IPS-18a (cell line): Measurements from ENCODE around the gene ANO2.

Source experiments
- H3K27ac ChIP-seq: one replicate; pipeline ENCODE4 v1.5.1; 2013; ENCODE audit warnings: low read length
- H3K27me3 ChIP-seq: one replicate; pipeline ENCODE4 v1.6.1; 2013; ENCODE audit warnings: mild to moderate bottlenecking, low read length; ENCODE audit not compliant: control insufficient read depth, insufficient read depth
- H3K36me3 ChIP-seq: one replicate; pipeline ENCODE4 v1.6.1; 2013; ENCODE audit warnings: low read depth, low read length; ENCODE audit not compliant: control insufficient read depth
- H3K4me1 ChIP-seq: one replicate; pipeline ENCODE4 v1.6.1; 2013; ENCODE audit warnings: low read depth, low read length; ENCODE audit not compliant: control insufficient read depth
- H3K4me3 ChIP-seq: one replicate; pipeline ENCODE4 v1.5.1; 2013; ENCODE audit warnings: low read length
- H3K9ac ChIP-seq: one replicate; pipeline ENCODE4 v1.6.1; 2013; ENCODE audit warnings: mild to moderate bottlenecking, low read length, moderate library complexity
- H3K9me3 ChIP-seq: one replicate; pipeline ENCODE4 v1.6.1; 2013; ENCODE audit warnings: low read depth, low read length; ENCODE audit not compliant: control insufficient read depth

The ANO2 gene

DNA sequence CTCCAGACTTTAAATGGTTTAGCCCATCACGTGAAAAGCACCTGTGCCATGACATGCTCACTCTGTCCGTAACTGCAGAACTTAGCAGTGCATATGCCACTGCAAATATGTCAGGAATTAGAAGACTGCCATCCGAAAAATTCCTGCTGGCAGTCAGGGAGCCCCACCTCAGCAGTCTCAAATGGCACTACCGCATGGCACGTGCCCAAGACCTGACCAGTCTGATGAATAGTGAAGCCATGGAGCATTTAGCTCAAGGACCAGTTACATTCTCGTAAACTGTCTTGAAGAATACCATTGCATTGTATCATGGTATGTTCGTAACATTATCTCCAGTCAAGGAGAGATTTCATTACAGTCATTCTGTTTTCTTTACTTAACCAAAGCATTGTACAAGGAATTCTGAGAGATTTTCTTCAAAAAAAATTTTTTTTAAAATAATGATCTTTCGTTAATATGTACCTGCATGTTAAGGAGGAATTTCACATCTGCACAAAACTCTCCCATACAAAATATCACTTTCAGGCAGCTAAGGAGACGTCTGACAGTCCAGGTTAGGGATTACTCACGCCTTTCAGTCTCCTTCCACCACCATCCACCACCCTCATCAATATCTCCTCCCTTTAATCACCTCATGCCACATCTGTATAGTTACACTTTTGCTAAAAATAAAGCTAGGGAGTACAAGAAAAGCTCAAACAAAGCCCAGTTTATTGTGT is 138.5 kb downstream of the ANO2 start:
- H3K27me3 ChIP-seq: no peaks in the 10 kb centered on the region
- H3K27ac ChIP-seq: no peak overlapping the region
- H3K9me3 ChIP-seq: no peaks in the 10 kb centered on the region
- H3K4me3 ChIP-seq: no peak overlapping the region
- no peaks in the 10 kb centered on the region for H3K4me1 ChIP-seq
- no peak overlapping the region for H3K9ac ChIP-seq
- no peaks in the 10 kb centered on the region for H3K36me3 ChIP-seq

DNA sequence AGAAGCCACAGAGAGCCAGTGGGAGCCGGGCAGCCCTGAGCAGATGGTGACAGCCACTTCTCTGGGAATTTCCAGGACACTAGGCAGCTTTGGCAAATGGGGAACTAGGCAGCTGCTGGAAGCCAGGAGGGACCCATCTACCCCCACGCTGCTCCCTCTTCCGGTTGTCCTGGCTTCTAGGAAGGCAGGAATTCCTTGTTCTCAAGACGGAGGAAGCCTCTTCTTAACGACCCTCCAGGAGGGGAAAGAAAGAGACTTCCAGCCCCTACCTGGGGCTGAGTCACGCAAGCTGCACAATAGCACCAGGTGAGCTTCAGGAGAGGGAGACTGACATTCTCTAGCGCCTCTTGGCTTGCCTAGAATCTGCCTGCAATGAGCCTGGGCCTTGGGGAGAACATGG is 141.5 kb downstream of the ANO2 start:
- no peaks in the 10 kb centered on the region for H3K36me3 ChIP-seq
- no peak overlapping the region for H3K9ac ChIP-seq
- no peaks in the 10 kb centered on the region for H3K9me3 ChIP-seq
- no peaks in the 10 kb centered on the region for H3K4me1 ChIP-seq
- H3K4me3 ChIP-seq: no peak overlapping the region
- no peaks in the 10 kb centered on the region for H3K27me3 ChIP-seq
- H3K27ac ChIP-seq: no peak overlapping the region

DNA sequence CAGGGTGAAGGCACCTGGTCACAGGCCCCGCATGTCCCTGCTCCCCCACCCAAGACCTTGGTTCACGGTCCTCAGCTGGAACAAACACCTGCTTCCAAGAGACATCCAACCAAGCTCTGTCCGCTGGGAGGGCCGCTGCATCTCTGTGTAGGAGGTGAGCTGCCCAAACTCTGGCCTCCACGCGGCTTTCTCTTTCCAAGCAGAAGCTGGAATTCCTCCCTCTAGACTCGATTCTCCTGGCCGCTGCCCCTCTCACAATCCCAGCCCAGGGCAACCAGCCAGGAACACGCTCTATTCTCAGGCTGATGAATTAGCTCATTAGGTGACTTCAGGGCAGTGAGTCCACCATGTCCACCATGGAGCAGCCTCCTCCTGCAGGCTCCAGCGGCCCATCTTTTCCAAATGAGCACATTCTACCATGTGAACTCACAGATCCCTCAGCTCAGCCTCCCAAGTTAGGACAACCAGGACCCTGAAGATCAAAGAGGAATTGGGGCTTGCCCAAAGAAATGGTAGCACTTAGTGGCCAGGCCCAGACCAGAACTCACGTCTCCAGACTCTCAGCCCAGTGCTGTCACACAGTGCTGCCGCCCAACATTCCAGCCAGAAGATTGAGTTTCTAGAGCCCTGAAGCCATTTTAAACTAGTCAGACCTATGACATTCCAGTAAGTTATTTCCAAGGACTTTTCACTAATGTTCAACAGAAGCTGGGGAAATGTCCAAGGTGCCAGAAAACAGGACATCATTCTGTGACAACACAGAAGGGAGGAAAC is 146.6 kb downstream of the ANO2 start:
- no peak overlapping the region for H3K4me3 ChIP-seq
- no peaks in the 10 kb centered on the region for H3K27me3 ChIP-seq
- no peak overlapping the region for H3K27ac ChIP-seq
- no peaks in the 10 kb centered on the region for H3K4me1 ChIP-seq
- no peaks in the 10 kb centered on the region for H3K9me3 ChIP-seq
- H3K36me3 ChIP-seq: no peaks in the 10 kb centered on the region
- no peak overlapping the region for H3K9ac ChIP-seq

DNA sequence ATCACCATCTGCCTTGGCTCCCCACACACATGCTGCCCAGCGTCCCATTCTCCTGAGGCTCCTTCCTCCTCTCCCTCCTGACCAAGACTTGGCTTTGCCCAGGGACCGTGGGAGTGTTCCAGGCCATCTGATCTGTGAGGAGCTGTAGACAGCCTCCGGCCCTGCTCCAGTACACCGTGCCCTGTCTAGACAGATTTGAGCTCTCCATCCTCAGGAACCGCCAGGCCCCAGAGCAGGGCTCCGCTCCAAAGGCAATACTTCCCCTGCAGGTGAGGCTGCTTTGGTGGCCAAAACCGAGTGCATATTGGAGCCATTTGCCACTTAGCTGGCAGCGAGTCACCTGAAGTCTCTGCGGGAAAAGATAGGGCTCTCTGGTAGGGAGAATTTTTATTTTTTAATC is 147.4 kb downstream of the ANO2 start:
- Histone ChIP-seq H3K4me1 (no peaks in the 10 kb centered on the region), H3K36me3 (no peaks in the 10 kb centered on the region), H3K27me3 (no peaks in the 10 kb centered on the region), H3K9me3 (no peaks in the 10 kb centered on the region), H3K27ac (no peak overlapping the region), H3K9ac (no peak overlapping the region), H3K4me3 (no peak overlapping the region)

DNA sequence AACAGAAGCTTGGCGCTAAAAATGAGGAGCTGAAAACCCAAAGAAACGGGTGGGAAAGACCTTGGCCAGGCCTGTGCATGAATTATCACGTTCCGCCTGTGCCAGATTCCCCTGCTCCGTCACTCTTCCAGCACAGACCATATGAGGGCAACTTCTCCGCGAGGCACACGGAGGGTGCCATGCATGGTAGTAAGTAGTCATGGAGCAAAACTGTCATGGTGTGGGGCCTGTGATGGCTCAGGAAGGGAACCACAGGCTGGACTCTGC is 148.2 kb downstream of the ANO2 start:
- Histone ChIP-seq H3K4me1 (no peaks in the 10 kb centered on the region), H3K9ac (no peak overlapping the region), H3K36me3 (no peaks in the 10 kb centered on the region), H3K27ac (no peak overlapping the region), H3K4me3 (no peak overlapping the region), H3K9me3 (no peaks in the 10 kb centered on the region), H3K27me3 (no peaks in the 10 kb centered on the region)

DNA sequence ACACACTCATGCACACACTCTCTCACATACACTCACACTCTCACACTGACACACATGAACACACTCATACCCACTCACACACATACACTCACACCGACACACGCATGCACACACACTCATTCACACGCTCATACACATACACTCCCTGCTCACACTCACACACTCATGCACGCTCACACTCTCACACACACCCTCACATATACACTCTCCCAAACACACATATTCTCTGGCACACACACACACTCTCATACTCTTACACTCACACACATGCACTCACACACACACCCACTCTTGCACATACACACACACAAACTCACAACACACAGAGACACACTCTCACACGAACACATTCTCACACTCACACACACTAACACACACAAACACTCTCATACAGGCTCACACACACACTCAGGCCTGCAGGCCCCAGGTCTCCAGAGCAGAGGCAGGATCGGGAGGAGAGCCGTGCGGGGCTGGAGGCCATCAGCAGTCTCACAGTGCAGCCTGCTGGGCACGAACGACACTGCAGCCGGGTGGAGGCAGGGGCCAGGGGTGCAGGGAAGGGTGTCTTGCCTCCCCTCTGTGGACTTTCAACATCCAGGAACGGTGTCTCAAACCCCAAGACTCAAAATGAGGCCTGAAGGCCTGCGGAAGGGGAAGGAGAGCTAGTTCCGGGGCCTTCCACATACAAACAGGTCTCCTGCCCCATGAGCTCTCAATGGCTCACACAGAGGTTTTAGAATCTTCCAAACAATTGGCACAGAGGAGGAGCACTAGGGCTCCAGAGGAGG is 148.7 kb downstream of the ANO2 start:
- Histone ChIP-seq H3K36me3 (no peaks in the 10 kb centered on the region), H3K9me3 (no peaks in the 10 kb centered on the region), H3K27ac (no peak overlapping the region), H3K27me3 (no peaks in the 10 kb centered on the region), H3K9ac (no peak overlapping the region), H3K4me3 (no peak overlapping the region), H3K4me1 (no peaks in the 10 kb centered on the region)

DNA sequence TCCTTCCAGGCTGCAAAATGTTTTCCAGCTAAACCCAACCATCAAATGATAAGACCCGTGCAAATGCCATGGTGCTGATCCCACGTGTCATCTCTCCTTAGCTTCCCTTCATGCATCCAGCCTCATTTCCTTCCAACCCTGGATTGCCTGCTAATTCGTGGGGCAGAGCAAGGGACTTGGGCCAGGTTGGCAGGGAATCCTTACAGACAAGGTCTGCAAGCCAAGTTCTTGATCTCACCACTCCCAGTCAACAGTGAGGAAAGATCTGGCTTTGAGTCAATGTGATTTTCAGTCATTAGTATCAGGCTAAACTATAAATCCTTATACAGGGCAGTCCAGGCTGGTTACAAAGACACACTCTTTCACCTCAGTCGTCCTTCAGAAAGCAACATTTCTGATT is 150.9 kb downstream of the ANO2 start:
- no peaks in the 10 kb centered on the region for H3K27me3 ChIP-seq
- no peaks in the 10 kb centered on the region for H3K36me3 ChIP-seq
- H3K27ac ChIP-seq: no peak overlapping the region
- no peak overlapping the region for H3K4me3 ChIP-seq
- H3K9ac ChIP-seq: no peak overlapping the region
- no peaks in the 10 kb centered on the region for H3K4me1 ChIP-seq
- H3K9me3 ChIP-seq: no peaks in the 10 kb centered on the region

DNA sequence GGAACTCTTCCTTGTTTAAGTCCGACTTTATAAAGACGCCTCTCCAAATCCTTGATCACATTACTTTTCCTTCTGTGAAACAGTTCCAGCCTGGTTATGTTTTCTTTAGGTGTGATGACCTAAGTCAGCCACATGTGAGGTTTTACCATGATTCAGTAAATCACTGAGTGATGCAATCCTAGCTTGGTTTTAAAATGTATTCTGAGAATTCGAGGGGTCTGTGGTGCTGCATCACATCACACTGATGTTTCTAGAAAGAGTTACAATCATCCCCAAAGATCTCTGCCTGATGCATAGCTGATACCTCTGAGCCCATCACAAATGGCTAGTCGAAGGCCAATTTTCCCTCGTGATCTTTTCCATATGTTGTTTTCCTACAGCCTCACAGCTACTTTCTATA is 152.7 kb downstream of the ANO2 start:
- Histone ChIP-seq H3K4me3 (no peak overlapping the region), H3K27me3 (no peaks in the 10 kb centered on the region), H3K27ac (no peak overlapping the region), H3K9ac (no peak overlapping the region), H3K4me1 (no peaks in the 10 kb centered on the region), H3K9me3 (no peaks in the 10 kb centered on the region), H3K36me3 (no peaks in the 10 kb centered on the region)

DNA sequence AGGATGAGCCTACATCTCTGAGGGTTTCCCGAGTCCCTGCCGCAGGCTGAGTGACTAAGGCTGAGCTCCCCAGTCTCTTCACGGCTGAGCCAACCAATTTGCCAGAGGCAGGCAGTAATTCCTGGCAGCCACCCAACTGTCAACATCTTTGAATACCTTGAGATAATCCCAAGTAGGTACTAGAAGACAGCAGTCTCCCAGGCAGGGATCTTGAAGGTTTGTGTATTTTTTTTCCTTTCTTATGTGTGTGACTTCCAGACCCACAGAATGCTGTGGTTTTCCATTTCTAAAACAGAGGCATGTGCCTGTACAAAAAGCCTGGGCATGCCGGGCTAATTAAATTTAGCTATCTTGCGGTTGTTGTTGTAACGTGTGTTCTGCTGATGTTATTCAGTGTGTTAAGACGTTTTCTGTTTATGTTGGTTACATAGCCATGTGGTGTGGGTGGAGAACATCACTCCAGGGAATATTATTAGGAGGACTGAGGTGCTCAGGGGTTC is 155.5 kb downstream of the ANO2 start:
- Histone ChIP-seq H3K4me3 (no peak overlapping the region), H3K4me1 (no peaks in the 10 kb centered on the region), H3K36me3 (no peaks in the 10 kb centered on the region), H3K9ac (no peak overlapping the region), H3K9me3 (no peaks in the 10 kb centered on the region), H3K27ac (no peak overlapping the region), H3K27me3 (no peaks in the 10 kb centered on the region)

DNA sequence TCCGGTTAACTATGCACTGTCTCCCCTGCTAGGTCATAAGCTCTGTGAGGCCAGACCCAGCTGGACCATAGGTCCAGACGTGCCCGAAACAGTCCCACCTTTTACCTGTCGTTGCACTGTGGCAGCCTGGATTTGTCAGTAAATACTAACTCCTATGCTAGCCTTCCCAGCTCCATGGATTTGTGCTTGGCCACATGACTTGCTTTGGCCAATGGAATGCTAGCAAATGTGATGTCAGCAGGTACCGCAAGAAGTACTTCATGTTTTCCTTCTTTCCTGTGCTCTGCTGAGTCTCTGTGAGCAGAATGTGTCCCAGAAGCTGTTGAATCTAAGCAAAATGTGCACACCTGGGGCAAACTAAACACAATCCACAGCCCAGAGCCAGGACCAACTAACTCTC is 157.2 kb downstream of the ANO2 start:
- Histone ChIP-seq H3K4me1 (no peaks in the 10 kb centered on the region), H3K27me3 (no peaks in the 10 kb centered on the region), H3K4me3 (no peak overlapping the region), H3K27ac (no peak overlapping the region), H3K36me3 (no peaks in the 10 kb centered on the region), H3K9me3 (no peaks in the 10 kb centered on the region), H3K9ac (no peak overlapping the region)

DNA sequence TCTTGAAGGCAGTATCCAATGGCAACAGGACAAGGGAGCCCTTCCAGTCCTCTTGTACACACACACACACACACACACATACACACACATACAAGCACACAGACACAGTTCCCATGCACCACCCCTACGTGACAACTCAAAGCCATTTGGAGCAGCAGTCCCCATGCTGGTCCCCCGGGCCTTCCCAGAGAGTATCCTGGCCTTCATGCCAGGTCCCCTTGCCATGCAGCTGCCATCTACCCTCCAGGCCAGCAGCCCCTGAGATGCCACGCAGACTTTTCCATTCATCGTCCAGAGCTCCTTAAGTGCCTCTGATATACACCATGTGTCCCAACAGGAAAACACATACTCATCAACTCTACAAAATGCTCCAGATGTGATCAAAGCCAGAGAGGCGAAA is 159.5 kb downstream of the ANO2 start:
- Histone ChIP-seq H3K9ac (no peak overlapping the region), H3K27ac (no peak overlapping the region), H3K27me3 (no peaks in the 10 kb centered on the region), H3K36me3 (no peaks in the 10 kb centered on the region), H3K4me3 (no peak overlapping the region), H3K4me1 (no peaks in the 10 kb centered on the region), H3K9me3 (no peaks in the 10 kb centered on the region)
